Naive thymus-derived CD8-positive, alpha-beta T cell (primary cell): Measurements from ENCODE around the gene RBFOX2. TPM values are rescaled to one million over a fixed set of nuclear protein-coding genes. Genes with fewer than 3 reads are reported as not detected.

Source experiments
- ATAC-seq, 2 donors: fragments of 150-1000 bp; cut with Tn5 transposase in 1 of 2; sonication (Bioruptor Pico), chemical (Tn5 transposase) in 1 of 2; 1 replicate in 1 of 2; 2 replicates in 1 of 2; pipeline ENCODE4 v1.10.0; 2021; ENCODE audit warnings: mild to moderate bottlenecking in 2 of 2, moderate library complexity in 2 of 2
- POLR2A ChIA-PET: fragments of 350-600 bp; sonication (Branson Sonifier 250); formaldehyde crosslinking; loops from one replicate; lab custom pipeline; 2021; ENCODE audit warnings: antibody characterized with exemption; lab: Charles Lee
- DNase-seq, 10 donors: peaks; one replicate each; pipeline versions ENCODE4 v3.0.0 to v3.0.0-alpha.2; 2020 to 2022
- H3K27ac Mint-ChIP-seq, 10 donors: one replicate each; pipeline ENCODE4 v1.8.0; 2020 to 2022; ENCODE audit warnings: mild to moderate bottlenecking in 10 of 10, mixed read lengths in 10 of 10, moderate library complexity in 4 of 10, inconsistent platforms in 1 of 10
- H3K27me3 Mint-ChIP-seq, 5 donors: one replicate each; pipeline ENCODE4 v1.8.0; 2021 to 2022; ENCODE audit warnings: mixed read lengths in 5 of 5
- H3K36me3 Mint-ChIP-seq, 3 donors: one replicate each; pipeline ENCODE4 v1.8.0; 2020 to 2022; ENCODE audit warnings: mixed read lengths in 3 of 3, mild to moderate bottlenecking in 2 of 3, inconsistent platforms in 1 of 3
- H3K4me1 Mint-ChIP-seq, 4 donors: one replicate each; pipeline ENCODE4 v1.8.0; 2021 to 2022; ENCODE audit warnings: mixed read lengths in 4 of 4
- H3K4me3 Mint-ChIP-seq, 10 donors: one replicate each; pipeline ENCODE4 v1.8.0; 2020 to 2022; ENCODE audit warnings: mild to moderate bottlenecking in 10 of 10, mixed read lengths in 10 of 10, moderate library complexity in 6 of 10, inconsistent platforms in 1 of 10
- H3K9me3 Mint-ChIP-seq, 9 donors: one replicate each; pipeline ENCODE4 v1.8.0; 2020 to 2022; ENCODE audit warnings: mixed read lengths in 9 of 9, mild to moderate bottlenecking in 3 of 9, inconsistent platforms in 1 of 9, moderate library complexity in 1 of 9
- polyA plus RNA-seq, 3 donors: library from polyadenylated mRNA; unstranded; fragments of 300-500 nt; fragmentation: Illumina TruSeq; gene quantifications; one replicate each; pipeline ENCODE4 v1.2.3, GENCODE V29; 2021
- total RNA-seq, 8 experiments: library from RNA in 2 of 8; stranded (reverse) in 2 of 8; gene quantifications; one replicate each; pipeline ENCODE4 v1.2.3 and lab custom pipeline; 2021 to 2026

RBFOX2 gene
- total and polyA plus RNA-seq, 5 experiments from 2014 or later, result 0.15 to 1.7 (median 0.84) TPM; not detected in 1

DNA sequence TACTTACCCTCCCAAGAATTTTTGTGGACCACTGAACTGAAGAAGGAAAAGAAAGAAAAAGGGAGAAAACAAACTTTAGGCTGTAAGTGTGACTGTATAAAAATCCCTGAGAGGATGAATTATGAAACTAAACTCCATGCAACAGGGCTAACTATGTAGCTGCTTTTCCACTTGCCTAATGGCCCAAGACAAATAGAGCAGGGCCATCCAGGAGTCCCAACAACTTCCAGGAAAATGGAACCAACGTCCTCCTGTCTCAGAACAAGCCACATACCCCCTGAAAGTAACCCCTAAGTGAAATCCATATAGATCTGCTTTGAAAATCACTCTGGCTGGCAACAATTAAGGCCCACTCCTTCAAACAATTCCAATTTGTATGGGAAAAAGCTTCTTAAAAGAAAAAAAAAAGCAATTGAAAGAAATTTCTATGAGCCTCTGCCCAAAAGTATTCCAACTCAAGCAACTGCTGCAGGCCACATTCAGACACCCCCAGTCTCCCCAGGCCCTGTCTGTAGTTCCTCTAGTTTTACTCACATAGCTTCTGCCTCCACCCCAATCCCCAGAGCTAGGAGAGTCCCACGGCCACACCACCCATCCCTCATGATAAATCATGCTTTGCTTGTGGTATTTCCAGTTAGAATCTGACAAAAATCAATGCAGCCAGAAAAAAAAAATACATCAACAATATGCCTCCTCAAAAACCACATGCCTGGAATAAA is 12.7 kb downstream of the RBFOX2 start:
- Mint-ChIP-seq H3K9me3 (no peaks in the 10 kb centered on the region), H3K4me1 (peaks cover 0 to 21% (median 0%) of the 10 kb centered on the region in 4 donors)
- POLR2A ChIA-PET, result no interaction called here

DNA sequence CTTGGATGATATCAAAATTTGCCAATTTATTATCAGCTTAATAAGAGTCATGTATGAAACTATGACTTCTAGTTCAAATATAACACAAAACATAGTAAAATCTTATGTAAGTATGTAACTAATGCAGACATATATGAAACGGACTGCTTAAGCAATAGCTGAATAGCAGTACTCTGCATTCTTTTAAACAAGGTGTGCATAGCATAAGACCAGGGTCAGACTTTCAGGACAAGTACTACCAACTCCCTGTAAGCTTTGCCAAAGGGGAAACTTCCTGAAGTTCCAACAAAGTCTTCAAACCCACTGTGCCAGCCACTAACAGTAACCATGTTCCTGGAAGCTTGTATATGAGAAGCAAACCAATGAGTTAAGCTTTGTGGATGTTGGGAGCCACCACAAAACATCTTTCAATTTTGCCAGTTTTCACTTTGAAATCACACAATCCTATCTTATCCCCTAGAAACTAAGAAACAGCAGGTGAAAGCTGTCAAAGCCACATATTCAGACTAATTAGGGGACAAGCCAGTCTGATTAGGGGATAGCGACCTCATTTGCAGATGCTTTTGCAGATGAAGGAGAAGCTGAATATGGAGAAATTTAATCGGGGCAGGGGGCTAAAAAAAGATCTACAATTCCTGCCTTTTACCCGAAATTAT is 13.3 kb downstream of the RBFOX2 start:
- POLR2A ChIA-PET, result no interaction called here
- H3K4me1 Mint-ChIP-seq, result peaks cover 0 to 21% (median 0%) of the 10 kb centered on the region in 4 donors

More for the DNA sequence above, 12.7 kb downstream of the RBFOX2 start:
- Mint-ChIP-seq H3K27ac (no peak overlapping the region), H3K4me3 (no peak overlapping the region), H3K27me3 (peaks cover 0 to 42% (median 5%) of the 10 kb centered on the region in 5 donors), H3K36me3 (no peaks in the 10 kb centered on the region)
- no peak for ATAC-seq
- no peak for DNase-seq

DNA sequence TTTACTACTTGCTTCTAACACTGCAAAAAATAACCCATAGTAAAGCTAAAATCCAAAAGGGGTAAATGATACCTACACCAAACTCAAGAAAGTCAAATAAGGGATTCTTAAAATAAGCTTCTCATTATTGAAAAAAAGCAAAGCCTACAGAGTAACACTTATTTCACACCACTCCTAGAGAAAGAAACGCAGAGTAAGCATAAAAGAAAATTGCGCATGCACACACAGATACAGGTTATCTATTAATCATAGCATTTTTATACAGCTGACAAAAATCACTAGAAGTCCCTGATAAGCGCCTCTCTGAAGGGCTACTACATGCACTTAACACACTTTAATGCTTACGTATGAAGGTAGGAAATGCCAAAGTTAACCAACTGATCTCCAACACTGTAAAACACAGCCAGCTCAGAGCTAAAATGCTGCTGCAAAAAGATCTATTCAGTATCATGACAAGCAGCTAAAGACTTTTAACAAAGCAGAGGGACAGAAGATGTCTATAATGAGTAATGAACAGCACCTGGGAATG is 14.0 kb downstream of the RBFOX2 start:
- Mint-ChIP-seq H3K36me3 (no peaks in the 10 kb centered on the region), H3K4me1 (peaks cover 0 to 21% (median 0%) of the 10 kb centered on the region in 4 donors), H3K27me3 (peaks cover 0 to 44% (median 6%) of the 10 kb centered on the region in 5 donors), H3K9me3 (no peaks in the 10 kb centered on the region), H3K27ac (no peak overlapping the region), H3K4me3 (no peak overlapping the region)
- DNase-seq, result no peak
- no peak for ATAC-seq
- POLR2A ChIA-PET, result no interaction called here

More for the DNA sequence above, 13.3 kb downstream of the RBFOX2 start:
- Mint-ChIP-seq H3K4me3 (no peak overlapping the region), H3K27me3 (peaks cover 0 to 47% (median 6%) of the 10 kb centered on the region in 5 donors), H3K36me3 (no peaks in the 10 kb centered on the region), H3K27ac (no peak overlapping the region), H3K9me3 (no peaks in the 10 kb centered on the region)
- no peak for DNase-seq
- ATAC-seq, result no peak

DNA sequence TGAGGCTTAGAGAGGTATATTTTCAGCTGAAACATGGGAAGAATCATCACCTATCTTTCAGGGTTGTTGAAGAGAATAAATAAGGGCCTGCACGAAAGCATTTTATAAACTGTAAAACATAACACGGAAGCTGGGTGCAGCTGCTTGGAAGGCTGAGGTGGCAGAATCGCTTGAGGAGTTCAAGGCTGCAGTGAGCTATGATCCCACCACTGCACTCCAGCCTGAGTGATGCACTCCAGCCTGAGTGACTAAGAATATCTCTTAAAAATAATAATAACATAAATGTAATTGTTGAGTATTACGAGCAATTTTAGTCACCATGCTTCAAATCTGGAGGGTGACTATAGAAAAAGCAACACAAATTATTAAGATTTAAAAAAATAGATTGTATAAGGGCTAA is 16.3 kb downstream of the RBFOX2 start:
- Mint-ChIP-seq H3K27ac (no peak overlapping the region), H3K9me3 (no peaks in the 10 kb centered on the region), H3K36me3 (no peaks in the 10 kb centered on the region), H3K27me3 (peaks cover 0 to 34% (median 6%) of the 10 kb centered on the region in 5 donors), H3K4me1 (peaks cover 0 to 9% (median 0%) of the 10 kb centered on the region in 4 donors), H3K4me3 (no peak overlapping the region)
- POLR2A ChIA-PET, result no interaction called here
- ATAC-seq (no peak), DNase-seq (no peak)

DNA sequence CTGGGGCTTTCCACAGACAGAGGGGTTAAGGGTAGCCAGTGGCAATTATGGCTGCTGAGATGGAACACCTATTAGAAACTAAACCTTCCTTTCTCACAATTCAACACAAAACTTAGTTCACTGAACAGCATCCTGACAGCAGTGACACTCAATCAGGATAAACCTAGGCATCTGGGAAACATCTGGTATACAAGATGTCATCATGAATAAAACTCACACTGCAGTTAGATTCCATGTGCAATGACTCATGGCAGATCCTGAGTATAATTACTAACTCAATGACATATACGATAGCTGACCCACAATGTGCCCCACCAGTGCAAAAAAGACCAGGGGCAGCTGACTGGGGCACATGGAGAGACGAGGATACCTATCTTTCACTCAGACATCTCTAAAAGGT is 17.7 kb downstream of the RBFOX2 start:
- POLR2A ChIA-PET, result no interaction called here
- DNase-seq (no peak), ATAC-seq (no peak)
- peaks cover 0 to 28% (median 11%) of the 10 kb centered on the region in 5 donors for H3K27me3 Mint-ChIP-seq
- no peak overlapping the region for H3K27ac Mint-ChIP-seq
- H3K9me3 Mint-ChIP-seq, result no peaks in the 10 kb centered on the region
- H3K36me3 Mint-ChIP-seq, result no peaks in the 10 kb centered on the region
- H3K4me3 Mint-ChIP-seq, result no peak overlapping the region
- H3K4me1 Mint-ChIP-seq, result no peaks in the 10 kb centered on the region

DNA sequence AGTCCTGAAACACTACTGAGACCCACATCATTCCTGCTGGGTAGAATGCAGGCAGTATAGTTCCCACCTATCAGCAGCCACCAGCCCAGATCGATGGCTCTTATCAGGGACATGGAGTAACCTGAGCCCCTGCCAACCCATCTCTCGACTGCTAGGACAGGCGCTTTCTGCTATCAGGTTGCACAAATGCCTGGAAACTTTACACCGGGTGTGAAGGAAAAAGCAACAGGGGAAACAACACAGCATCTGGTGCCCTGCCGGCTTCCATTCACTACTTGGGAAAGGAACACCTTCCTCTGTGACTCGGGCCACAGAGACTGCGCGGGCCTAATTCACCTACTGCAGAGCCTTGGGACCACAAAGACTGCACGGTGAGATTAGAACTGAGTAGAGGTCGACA is 18.5 kb downstream of the RBFOX2 start:
- H3K9me3 Mint-ChIP-seq, result no peaks in the 10 kb centered on the region
- no peaks in the 10 kb centered on the region for H3K4me1 Mint-ChIP-seq
- H3K36me3 Mint-ChIP-seq, result no peaks in the 10 kb centered on the region
- H3K4me3 Mint-ChIP-seq, result no peak overlapping the region
- POLR2A ChIA-PET, result no interaction called here
- ATAC-seq (no peak), DNase-seq (no peak)
- H3K27me3 Mint-ChIP-seq, result peaks cover 0 to 29% (median 11%) of the 10 kb centered on the region in 5 donors
- H3K27ac Mint-ChIP-seq, result no peak overlapping the region

DNA sequence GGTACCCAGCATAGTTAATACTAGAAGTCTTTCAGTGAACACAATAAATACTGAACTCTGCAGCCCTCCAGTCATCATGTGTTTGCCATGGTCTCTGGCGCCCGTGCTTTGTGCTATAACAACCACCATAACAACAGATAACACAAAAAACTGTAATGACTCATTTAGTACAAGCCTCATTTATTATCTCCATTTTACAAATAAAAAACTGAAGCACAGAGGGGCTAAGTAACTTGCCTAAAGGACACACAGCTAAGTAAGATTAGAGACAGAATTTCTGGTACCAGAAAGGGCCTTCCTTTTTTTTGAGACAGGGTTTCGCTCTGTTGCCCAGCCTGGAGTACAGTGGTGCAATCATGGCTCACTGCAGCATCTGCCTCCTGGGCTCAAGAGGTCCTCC is 19.5 kb downstream of the RBFOX2 start:
- no peak overlapping the region for H3K4me3 Mint-ChIP-seq
- H3K4me1 Mint-ChIP-seq, result no peaks in the 10 kb centered on the region
- POLR2A ChIA-PET, result no interaction called here
- H3K27ac Mint-ChIP-seq, result no peak overlapping the region
- ATAC-seq (no peak), DNase-seq (no peak)
- peaks cover 3 to 31% (median 11%) of the 10 kb centered on the region in 5 donors for H3K27me3 Mint-ChIP-seq
- no peaks in the 10 kb centered on the region for H3K9me3 Mint-ChIP-seq
- H3K36me3 Mint-ChIP-seq, result no peaks in the 10 kb centered on the region

DNA sequence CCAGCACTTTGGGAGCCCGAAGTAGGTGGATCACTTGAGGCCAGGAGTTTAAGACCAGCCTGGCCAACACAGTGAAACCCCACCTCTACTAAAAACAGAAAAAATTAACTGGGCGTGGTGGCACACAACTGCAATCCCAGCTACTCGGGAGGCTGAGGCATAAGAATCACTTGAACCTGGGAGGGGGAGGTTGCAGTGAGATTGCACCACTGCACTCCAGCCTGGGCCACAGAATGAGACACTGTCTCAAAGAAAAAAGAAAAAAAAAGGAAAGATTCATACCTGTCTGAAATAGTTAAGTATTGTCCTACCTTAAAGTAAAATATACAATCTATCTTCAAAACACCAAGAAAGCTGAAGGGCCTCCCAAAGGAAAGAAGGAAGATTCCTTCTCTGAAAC is 20.1 kb downstream of the RBFOX2 start:
- H3K9me3 Mint-ChIP-seq, result no peaks in the 10 kb centered on the region

DNA sequence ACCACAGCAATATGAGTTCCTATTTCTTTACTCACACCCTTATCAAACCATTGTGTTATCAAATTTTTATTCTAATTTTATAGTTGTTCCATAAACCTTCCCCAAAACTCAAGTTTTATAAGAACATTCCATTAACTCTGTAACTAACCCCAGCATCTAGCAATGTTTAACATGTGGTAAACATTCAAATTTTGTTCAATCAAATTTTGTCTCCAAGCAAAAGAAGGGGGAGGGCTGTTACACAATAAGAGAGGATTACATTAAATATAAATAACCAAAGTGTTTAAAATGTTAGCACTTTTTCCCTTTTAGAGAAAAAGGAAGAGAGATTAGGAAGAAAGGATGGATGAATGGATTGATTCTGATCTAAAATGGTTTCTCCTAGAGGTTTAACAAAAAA is 20.5 kb downstream of the RBFOX2 start:
- H3K4me3 Mint-ChIP-seq, result no peak overlapping the region
- no peaks in the 10 kb centered on the region for H3K4me1 Mint-ChIP-seq
- H3K27me3 Mint-ChIP-seq, result peaks cover 5 to 27% (median 11%) of the 10 kb centered on the region in 5 donors
- ATAC-seq, result no peak
- POLR2A ChIA-PET, result no interaction called here
- H3K9me3 Mint-ChIP-seq, result no peaks in the 10 kb centered on the region
- no peak overlapping the region for H3K27ac Mint-ChIP-seq
- H3K36me3 Mint-ChIP-seq, result no peaks in the 10 kb centered on the region
- no peak for DNase-seq

More for the DNA sequence above, 20.1 kb downstream of the RBFOX2 start:
- peaks cover 5 to 30% (median 11%) of the 10 kb centered on the region in 5 donors for H3K27me3 Mint-ChIP-seq
- POLR2A ChIA-PET, result no interaction called here
- no peak overlapping the region for H3K27ac Mint-ChIP-seq
- no peaks in the 10 kb centered on the region for H3K4me1 Mint-ChIP-seq
- ATAC-seq (no peak), DNase-seq (no peak)
- no peak overlapping the region for H3K4me3 Mint-ChIP-seq
- H3K36me3 Mint-ChIP-seq, result no peaks in the 10 kb centered on the region

DNA sequence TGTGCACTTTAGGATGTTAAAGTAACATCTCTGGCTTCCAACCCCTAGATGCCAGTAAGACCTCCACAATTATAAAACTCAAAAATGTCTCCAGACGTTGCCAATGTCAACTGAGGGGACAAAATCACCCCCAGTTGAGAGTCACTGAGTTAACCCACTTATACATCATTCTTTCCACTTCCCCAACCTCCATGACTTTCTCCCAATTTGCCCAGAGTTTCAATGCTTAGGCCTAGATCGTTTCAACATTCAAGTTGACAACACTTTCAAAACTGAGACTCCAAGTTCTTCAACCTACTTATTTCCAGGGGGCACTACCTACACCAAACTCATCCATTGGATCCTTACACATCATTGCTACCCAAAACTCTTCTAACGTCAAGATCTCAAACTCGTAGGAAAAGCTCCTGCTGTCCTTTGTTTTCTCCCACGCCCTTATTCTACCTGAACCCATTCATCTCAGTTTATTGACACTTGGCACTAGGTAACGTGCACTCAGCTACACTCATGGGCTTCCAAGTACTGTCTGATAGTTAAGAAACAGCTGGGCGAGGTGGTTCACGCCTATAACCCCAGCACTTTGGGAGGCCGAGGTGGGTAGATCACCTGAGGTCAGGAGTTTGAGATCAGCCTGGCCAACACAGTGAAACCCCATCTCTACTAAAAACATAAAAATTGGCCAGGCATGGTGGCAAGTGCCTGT is 24.5 kb downstream of the RBFOX2 start:
- no peak overlapping the region for H3K4me3 Mint-ChIP-seq
- H3K27me3 Mint-ChIP-seq, result peaks cover 5 to 20% (median 9%) of the 10 kb centered on the region in 5 donors
- H3K4me1 Mint-ChIP-seq, result no peaks in the 10 kb centered on the region
- POLR2A ChIA-PET, result no interaction called here
- DNase-seq (no peak), ATAC-seq (no peak)
- H3K27ac Mint-ChIP-seq, result no peak overlapping the region
- no peaks in the 10 kb centered on the region for H3K9me3 Mint-ChIP-seq
- no peaks in the 10 kb centered on the region for H3K36me3 Mint-ChIP-seq

DNA sequence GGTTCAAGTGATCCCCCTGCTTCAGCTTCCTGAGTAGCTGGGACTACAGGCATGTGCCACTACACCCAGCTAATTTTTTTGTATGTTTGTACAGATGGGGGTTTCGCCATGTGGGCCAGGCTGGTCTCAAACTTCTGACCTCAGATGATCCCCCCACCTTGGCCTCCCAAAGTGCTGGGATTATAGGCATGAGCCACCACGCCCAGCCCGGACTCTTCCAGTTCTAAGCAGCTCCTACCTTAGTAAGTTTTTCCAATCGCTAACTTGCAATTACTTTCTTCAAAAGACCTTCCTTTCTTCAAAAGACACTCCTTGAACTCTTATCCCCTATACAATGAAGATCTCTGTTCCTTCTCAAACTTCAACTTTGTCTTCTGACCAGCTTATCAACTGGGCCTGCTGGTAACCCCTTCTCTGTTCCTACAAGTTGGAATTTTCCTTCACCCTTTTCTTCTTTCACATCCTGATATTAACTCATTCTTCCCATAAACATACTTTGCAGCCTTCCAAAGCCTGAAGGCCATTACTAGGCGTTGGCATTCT is 25.8 kb downstream of the RBFOX2 start:
- H3K27ac Mint-ChIP-seq, result no peak overlapping the region
- no peaks in the 10 kb centered on the region for H3K4me1 Mint-ChIP-seq
- POLR2A ChIA-PET, result no interaction called here
- H3K36me3 Mint-ChIP-seq, result no peaks in the 10 kb centered on the region
- no peaks in the 10 kb centered on the region for H3K9me3 Mint-ChIP-seq
- H3K4me3 Mint-ChIP-seq, result no peak overlapping the region
- ATAC-seq (no peak), DNase-seq (no peak)
- H3K27me3 Mint-ChIP-seq, result peaks cover 5 to 20% (median 9%) of the 10 kb centered on the region in 5 donors

DNA sequence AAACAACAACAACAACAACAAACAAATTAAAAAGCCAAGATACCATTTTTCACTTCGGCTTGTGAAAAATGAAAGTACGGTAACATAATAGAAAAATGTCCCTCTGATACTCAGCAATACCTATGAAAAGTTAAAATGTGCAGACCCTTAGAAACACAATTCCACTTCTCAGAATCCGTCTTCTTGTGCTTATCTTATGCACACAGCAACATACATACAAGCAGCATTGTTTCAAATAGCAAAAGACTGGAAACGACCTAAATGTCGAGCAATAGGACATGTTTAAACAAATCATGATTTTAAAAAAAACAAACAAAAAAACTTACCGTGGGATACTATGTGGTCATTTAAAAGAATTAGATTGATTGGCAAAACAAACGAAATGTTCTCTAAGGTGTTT is 26.5 kb downstream of the RBFOX2 start:
- DNase-seq (no peak), ATAC-seq (no peak)
- POLR2A ChIA-PET, result no interaction called here
- Mint-ChIP-seq H3K36me3 (no peaks in the 10 kb centered on the region), H3K9me3 (no peaks in the 10 kb centered on the region), H3K27me3 (peaks cover 5 to 20% (median 9%) of the 10 kb centered on the region in 5 donors), H3K4me3 (no peak overlapping the region), H3K4me1 (no peaks in the 10 kb centered on the region), H3K27ac (no peak overlapping the region)
